GM12891 (cell line): ENCODE data around the gene DNAJC30.
A peak's percentile ranks its signal among the peaks of the same experiment; 100 is the strongest.
"Not testable (repeated sequence)": the region's sequence is repeated elsewhere in the genome, so short reads cannot be mapped to it uniquely, and the experiment has no call there.

ENCODE experiments used
- DNase-seq: peaks from one replicate; pipeline ENCODE4 v3.0.0; 2011; ENCODE audit warnings: low spot score; ENCODE audit not compliant: insufficient read length
- FAIRE-seq: peaks from 2 replicates; lab custom pipeline; 2011; peaks lifted over from hg19 to GRCh38; lab: Jason Lieb, UNC
- PAX5 ChIP-seq: IDR thresholded peaks from 2 replicates; pipeline ENCODE4 v1.6.1; 2011; ENCODE audit warnings: low read length, moderate library complexity, mild to moderate bottlenecking; ENCODE audit not compliant: insufficient read depth, severe bottlenecking
- POLR2A ChIP-seq: IDR thresholded peaks from 2 replicates; pipeline ENCODE4 v1.6.1; 2011; ENCODE audit warnings: low read depth, low read length, control low read depth
- POLR2AphosphoS5 ChIP-seq: IDR thresholded peaks from 2 replicates; pipeline ENCODE4 v1.6.1; 2011; ENCODE audit warnings: low read depth, low read length, control low read depth
- POU2F2 ChIP-seq: IDR thresholded peaks from 2 replicates; pipeline ENCODE4 v1.6.1; 2011; ENCODE audit warnings: low read depth, mild to moderate bottlenecking, control low read depth, low read length, moderate library complexity
- SPI1 ChIP-seq: IDR thresholded peaks from 2 replicates; pipeline ENCODE4 v1.6.1; 2011; ENCODE audit warnings: low read depth, low read length, control low read depth
- TAF1 ChIP-seq: IDR thresholded peaks from 2 replicates; pipeline ENCODE4 v1.6.1; 2011; ENCODE audit warnings: low read depth, low read length, control low read depth

DNAJC30 gene

GRCh38 chr7:73669288-73669701, 14.0 kb downstream of the DNAJC30 start:
- TF ChIP-seq TAF1 (no peak), PAX5 (no peak), POLR2AphosphoS5 (no peak), SPI1 (no peak), POU2F2 (no peak), POLR2A (no peak)
- no peak for FAIRE-seq

GRCh38 chr7:73668886-73669230, 14.4 kb downstream of the DNAJC30 start:
- FAIRE-seq (no peak), DNase-seq (no peak)
- TF ChIP-seq POLR2A (no peak), PAX5 (no peak), SPI1 (no peak), TAF1 (no peak), POU2F2 (no peak), POLR2AphosphoS5 (no peak)

More at GRCh38 chr7:73669288-73669701, 14.0 kb downstream of the DNAJC30 start:
- DNase-seq, result no peak

- no peak for TF ChIP-seq POU2F2
- TF ChIP-seq TAF1, result no peak
- no peak for TF ChIP-seq PAX5
- no peak for TF ChIP-seq POLR2AphosphoS5
- TF ChIP-seq SPI1, result no peak
- TF ChIP-seq POLR2A, result no peak
- peak; percentile 52 for FAIRE-seq
- DNase-seq, result no peak
These were observed 15.0 kb downstream of the DNAJC30 start for GRCh38 chr7:73668103-73668885.

DNA sequence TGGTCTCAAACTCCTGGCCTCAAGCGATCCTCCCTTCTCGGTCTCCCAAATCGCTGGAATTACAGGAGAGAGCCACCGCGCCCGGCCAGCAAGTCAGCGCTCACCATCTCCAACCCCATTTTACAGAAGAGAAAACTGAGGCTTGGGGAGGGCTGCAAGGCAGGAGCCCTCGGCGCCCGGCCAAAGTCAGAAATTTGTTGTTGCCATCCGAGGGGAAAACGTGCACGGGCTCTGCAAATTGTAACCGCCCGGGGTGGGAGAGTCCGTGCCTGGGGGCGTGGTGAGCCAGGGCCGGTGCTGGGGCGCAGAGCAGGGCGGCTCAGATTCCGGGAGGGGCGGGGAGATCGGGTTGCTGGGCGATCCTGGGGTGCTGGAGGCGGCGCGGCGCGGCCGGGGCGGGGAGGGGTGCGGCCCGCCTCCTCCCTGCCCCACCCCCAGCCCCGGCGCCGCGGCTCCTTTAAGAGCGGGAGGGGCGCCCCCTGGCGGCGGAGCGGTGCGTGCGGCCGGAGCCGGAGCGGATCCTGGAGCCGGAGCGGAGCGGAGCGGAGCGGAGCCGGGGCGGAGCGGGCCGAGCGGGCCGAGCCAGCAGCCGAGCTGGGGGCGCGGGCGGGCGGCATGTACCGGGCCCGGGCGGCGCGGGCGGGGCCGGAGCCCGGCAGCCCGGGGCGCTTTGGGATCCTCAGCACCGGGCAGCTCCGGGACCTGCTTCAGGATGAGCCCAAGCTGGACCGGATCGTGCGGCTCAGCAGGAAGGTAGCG, 15.7 kb downstream of the DNAJC30 start, which contains the start of gene VPS37D:
VPS37D (plus strand) TSS at position 488 of the 759 bp plus-strand sequence; CDS start at position 616, 128 bp downstream.
- peak; percentile 76 for TF ChIP-seq PAX5
- no peak for TF ChIP-seq POLR2A
- TF ChIP-seq SPI1, result no peak
- FAIRE-seq (peak; percentile 93), DNase-seq (peak; percentile 99)

DNA sequence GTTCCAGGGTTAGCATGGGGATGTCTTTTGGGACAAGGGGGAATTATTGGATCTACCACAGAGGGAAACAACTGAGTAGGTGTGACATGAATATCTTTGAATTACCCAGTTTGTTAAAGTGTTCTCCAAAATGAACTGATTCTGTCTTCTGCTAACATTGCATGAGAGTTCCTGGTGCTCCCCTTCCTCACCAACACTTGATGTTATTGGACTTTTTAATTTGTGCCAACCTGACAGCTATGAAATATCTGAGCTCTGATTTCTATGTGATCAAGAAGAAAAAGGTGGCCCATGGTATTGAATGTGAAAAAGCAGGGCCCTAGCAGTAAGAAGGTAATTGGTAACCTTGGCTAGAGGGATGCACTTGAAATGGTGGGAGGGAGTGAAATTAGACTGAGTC, 20.2 kb downstream of the DNAJC30 start:
- no peak for FAIRE-seq
- TF ChIP-seq POLR2A, result no peak
- TF ChIP-seq SPI1, result no peak
- DNase-seq, result no peak

DNA sequence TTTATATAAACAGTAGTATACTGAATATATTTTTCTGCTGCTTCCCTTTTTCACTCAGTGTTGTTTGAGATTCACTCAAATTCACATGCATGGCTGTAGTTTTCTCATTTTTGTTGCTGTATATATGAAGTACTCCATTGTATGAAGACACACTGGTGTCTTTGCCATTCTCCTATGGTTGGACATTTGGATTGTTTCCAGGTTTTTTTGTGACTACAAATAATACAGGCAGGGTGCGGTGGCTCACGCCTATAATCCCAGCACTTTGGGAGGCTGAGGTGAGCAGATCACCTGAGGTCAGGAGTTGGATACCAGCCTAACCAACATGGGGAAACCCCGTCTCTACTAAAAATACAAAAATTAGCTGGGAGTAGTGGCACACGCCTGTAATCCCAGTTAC, 22.7 kb downstream of the DNAJC30 start:
- not testable (repeated sequence) for FAIRE-seq, DNase-seq

- no peak for TF ChIP-seq POLR2AphosphoS5
- TF ChIP-seq SPI1, result no peak
- no peak for TF ChIP-seq POU2F2
- no peak for TF ChIP-seq POLR2A
- TF ChIP-seq PAX5, result no peak
- TF ChIP-seq TAF1, result no peak
- no peak for FAIRE-seq
- DNase-seq, result no peak
These were observed 23.3 kb downstream of the DNAJC30 start for GRCh38 chr7:73659983-73660382.

DNA sequence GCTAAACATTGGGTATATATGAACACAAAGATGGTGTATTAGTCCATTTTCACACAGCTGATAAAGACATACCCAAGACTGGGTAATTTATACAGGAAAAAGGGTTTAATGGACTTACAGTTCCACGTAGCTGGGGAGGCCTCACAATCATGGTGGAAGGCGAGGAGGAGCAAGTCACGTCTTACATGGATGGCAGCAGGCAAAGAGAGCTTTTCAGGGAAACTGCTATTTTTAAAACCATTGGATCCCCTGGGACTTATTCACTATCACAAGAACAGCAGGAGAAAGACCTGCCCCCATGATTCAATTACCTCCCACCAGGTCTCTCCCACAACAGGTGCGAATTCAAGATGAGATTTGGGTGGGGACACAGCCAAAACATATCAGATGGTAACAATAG, 27.9 kb downstream of the DNAJC30 start:
- DNase-seq, FAIRE-seq: not testable (repeated sequence)

DNA sequence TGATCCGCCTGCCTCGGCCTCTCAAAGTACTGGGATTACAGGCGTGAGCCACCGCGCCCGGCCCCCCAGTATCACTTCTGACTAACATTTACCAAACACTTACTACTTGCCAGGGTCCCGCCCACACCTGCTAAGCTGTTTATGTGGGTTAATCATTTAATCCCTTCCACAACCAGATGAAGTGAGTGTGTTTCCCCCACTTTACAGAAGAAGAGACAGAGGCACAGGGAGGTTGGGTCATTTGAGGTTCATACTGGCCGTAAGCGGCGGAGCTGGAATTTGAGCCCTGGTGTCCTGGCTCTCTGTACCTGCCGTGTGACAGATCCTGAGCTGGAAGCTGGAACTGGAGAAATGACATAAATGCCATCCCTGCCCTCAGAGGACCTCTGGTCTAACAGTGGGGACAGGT, 30.7 kb downstream of the DNAJC30 start:
- FAIRE-seq, result no peak

DNA sequence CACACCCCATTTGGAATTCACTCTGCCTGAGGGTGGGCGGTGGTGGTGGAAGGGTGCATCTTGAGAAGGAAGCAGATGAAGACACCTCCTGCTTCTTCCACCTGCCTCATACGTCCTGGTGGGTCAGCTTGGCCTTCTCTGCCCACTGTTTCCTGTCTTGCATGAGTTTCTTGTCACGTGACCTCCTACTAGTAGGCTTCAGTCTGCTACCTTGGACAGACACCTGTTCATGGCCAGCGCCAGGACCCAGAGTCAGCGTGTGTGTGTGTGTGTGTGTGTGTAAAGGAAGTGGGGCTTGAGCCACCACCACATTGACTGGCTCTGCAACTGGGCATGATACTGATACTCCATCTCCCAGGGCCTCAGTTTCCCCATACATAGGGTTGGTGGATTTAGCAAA, 32.7 kb downstream of the DNAJC30 start:
- DNase-seq, result no peak
- FAIRE-seq, result no peak
- TF ChIP-seq POU2F2 (no peak), PAX5 (no peak), POLR2A (no peak), SPI1 (no peak), POLR2AphosphoS5 (no peak)

More for the DNA sequence above, 30.7 kb downstream of the DNAJC30 start:
- no peak for DNase-seq
- no peak for TF ChIP-seq PAX5
- no peak for TF ChIP-seq TAF1

- DNase-seq (no peak), FAIRE-seq (no peak)
- TF ChIP-seq TAF1 (no peak), POLR2AphosphoS5 (no peak), SPI1 (no peak), PAX5 (no peak), POLR2A (no peak), POU2F2 (no peak)
These were observed 33.7 kb downstream of the DNAJC30 start for GRCh38 chr7:73649576-73649975.
